CD4-positive, alpha-beta T cell (primary cell): ENCODE results near the gene UGGT1. TPM values are rescaled to one million over a fixed set of nuclear protein-coding genes. Genes with fewer than 3 reads are reported as not detected.

Experiments
- ATAC-seq: fragments of 200-7000 bp; cut with Tn5 transposase; one replicate; pipeline ENCODE4 v1.10.0; 2022; ENCODE audit warnings: mild to moderate bottlenecking; ENCODE audit not compliant: poor library complexity
- CTCF ChIA-PET: fragments of 350-600 bp; sonication (Branson Sonifier 250); formaldehyde crosslinking; loops from one replicate; lab custom pipeline; 2021; ENCODE audit warnings: antibody characterized with exemption, inconsistent platforms; lab: Charles Lee
- POLR2A ChIA-PET: fragments of 350-600 bp; sonication (Branson Sonifier 250); formaldehyde crosslinking; loops from one replicate; lab custom pipeline; 2021; ENCODE audit warnings: antibody characterized with exemption, inconsistent platforms; lab: Charles Lee
- DNase-seq, 14 experiments: peaks; one replicate each; pipeline ENCODE4 v3.0.0-alpha.2; 2013 to 2020; ENCODE audit warnings: mixed read lengths in 2 of 14
- H3K27ac ChIP-seq, 2 donors: one replicate each; pipeline versions ENCODE4 v1.5.1 to v1.7.0; 2013; ENCODE audit warnings: low read length in 2 of 2, low read depth in 1 of 2, mild to moderate bottlenecking in 1 of 2
- H3K27me3 ChIP-seq, 2 experiments: 1 replicate in 1 of 2; 2 replicates in 1 of 2; pipeline versions ENCODE4 v1.6.1 to v1.7.0; 2013; ENCODE audit warnings: low read length in 2 of 2, control low read depth in 1 of 2, mild to moderate bottlenecking in 1 of 2, moderate library complexity in 1 of 2; ENCODE audit not compliant: insufficient read depth in 2 of 2, control insufficient read depth in 1 of 2
- H3K36me3 ChIP-seq: one replicate; pipeline ENCODE4 v1.6.1; 2013; ENCODE audit warnings: low read length, control low read depth; ENCODE audit not compliant: insufficient read depth
- H3K4me1 ChIP-seq: one replicate; pipeline ENCODE4 v1.6.1; 2013; ENCODE audit warnings: low read length, control low read depth; ENCODE audit not compliant: insufficient read depth
- H3K4me3 ChIP-seq: one replicate; pipeline ENCODE4 v1.5.1; 2013; ENCODE audit warnings: mild to moderate bottlenecking, low read length, moderate library complexity
- H3K9me3 ChIP-seq, 2 experiments: 1 replicate in 1 of 2; 2 replicates in 1 of 2; pipeline versions ENCODE4 v1.6.1 to v1.7.0; 2013; ENCODE audit warnings: low read length in 2 of 2, mild to moderate bottlenecking in 2 of 2, control low read depth in 1 of 2, moderate library complexity in 1 of 2; ENCODE audit not compliant: control insufficient read depth in 1 of 2, insufficient read depth in 1 of 2
- H3K27ac Mint-ChIP-seq: one replicate; pipeline ENCODE4 v1.8.0; 2020; ENCODE audit warnings: mixed read lengths
- H3K27me3 Mint-ChIP-seq: one replicate; pipeline ENCODE4 v1.8.0; 2021; ENCODE audit warnings: mixed read lengths
- H3K36me3 Mint-ChIP-seq: one replicate; pipeline ENCODE4 v1.8.0; 2021; ENCODE audit warnings: low read depth, mixed read lengths
- H3K4me1 Mint-ChIP-seq: one replicate; pipeline ENCODE4 v1.8.0; 2021; ENCODE audit warnings: low read depth, mixed read lengths
- H3K4me3 Mint-ChIP-seq: one replicate; pipeline ENCODE4 v1.8.0; 2020; ENCODE audit warnings: mild to moderate bottlenecking, mixed read lengths
- H3K9me3 Mint-ChIP-seq: one replicate; pipeline ENCODE4 v1.8.0; 2020; ENCODE audit warnings: mixed read lengths
- CTCF ChIP-seq: fragments of 200-600 bp; IDR thresholded peaks from one replicate; pipeline ENCODE4 v1.8.0; 2022; ENCODE audit warnings: antibody characterized with exemption, mild to moderate bottlenecking
- intact Hi-C, 2 experiments: fragments of 100-400 bp; cut with DNase I in 1 of 2; cut with micrococcal nuclease in 1 of 2; formaldehyde crosslinking; loops; one replicate each; pipeline versions ENCODE4 v1.15.1 to v1.9.0; 2023 to 2025; cut with DNase I, micrococcal nuclease
- total RNA-seq, 174 experiments: library from RNA in 2 of 174; stranded (reverse) in 2 of 174; gene quantifications; one replicate each; pipeline ENCODE4 v1.2.3 and lab custom pipeline; 2021 to 2026

UGGT1 gene
- total RNA-seq, 2 experiments from 2014 or later: 23.5 to 28.4 TPM

GRCh38 chr2:128090575-128090944 is 440 bp upstream of the UGGT1 start:
- no peak for TF ChIP-seq CTCF
- peak; percentile 29 for ATAC-seq
- Histone ChIP-seq H3K4me3 (peak overlapping the region; percentile 89), H3K4me1 (peaks cover 26% of the 10 kb centered on the region), H3K36me3 (peaks cover 3% of the 10 kb centered on the region), H3K27me3 (no peaks in the 10 kb centered on the region), H3K27ac (peak overlapping the region; percentile 22 to 82), H3K9me3 (no peaks in the 10 kb centered on the region)
- no peaks in the 10 kb centered on the region for H3K27me3 Mint-ChIP-seq
- no peaks in the 10 kb centered on the region for H3K9me3 Mint-ChIP-seq
- peak overlapping the region; percentile 98 for H3K4me3 Mint-ChIP-seq
- DNase-seq: no peak
- peaks cover 48% of the 10 kb centered on the region for H3K4me1 Mint-ChIP-seq
- intact Hi-C loops: loop anchor here (5.0 to 10.0 kb wide), 7 partner anchors 208 to 1787 kb away; partner anchors contain the start of genes ERCC3 (in 1 of the 2), IWS1 (in 1 of the 2) and SFT2D3 (in 1 of the 2)
- CTCF ChIA-PET: interaction anchor here (1.7 kb wide), 1 partner anchor 389 kb away, joined by 3 read pairs; the partner anchor contains the start of gene SFT2D3
- POLR2A ChIA-PET: interaction anchor here (0.6 to 3.6 kb wide), 12 partner anchors 8 to 564 kb away, joined by 3 to 71 read pairs (median 6); partner anchors contain the start of genes AMMECR1L, IWS1, POLR2D and SAP130
- peaks cover 21% of the 10 kb centered on the region for H3K36me3 Mint-ChIP-seq
- H3K27ac Mint-ChIP-seq: peak overlapping the region; percentile 97

GRCh38 chr2:128091726-128092080 is 703 bp downstream of the UGGT1 start:
- ATAC-seq: no peak
- Histone ChIP-seq H3K4me3 (peak overlapping the region; percentile 89), H3K27ac (peak overlapping the region; percentile 61 to 75), H3K27me3 (no peaks in the 10 kb centered on the region), H3K4me1 (peaks cover 26% of the 10 kb centered on the region), H3K36me3 (peaks cover 10% of the 10 kb centered on the region), H3K9me3 (no peaks in the 10 kb centered on the region)
- ChIA-PET CTCF (interaction anchor here (1.7 kb wide), 1 partner anchor 390 kb away, joined by 3 read pairs; the partner anchor contains the start of gene SFT2D3), POLR2A (interaction anchor here (1.2 to 3.6 kb wide), 7 partner anchors 10 to 798 kb away, joined by 3 to 71 read pairs (median 5); partner anchors contain the start of genes AMMECR1L, ERCC3, POLR2D and SAP130)
- Mint-ChIP-seq H3K27me3 (no peaks in the 10 kb centered on the region), H3K36me3 (peaks cover 32% of the 10 kb centered on the region), H3K4me3 (peak overlapping the region; percentile 98), H3K4me1 (peaks cover 59% of the 10 kb centered on the region), H3K9me3 (no peaks in the 10 kb centered on the region), H3K27ac (peak overlapping the region; percentile 97)
- DNase-seq: peak in 3 of 14 experiments; percentile 40 to 55 (median 44)
- no peak for TF ChIP-seq CTCF
- intact Hi-C loops: loop anchor here (1.0 to 10.0 kb wide), 10 partner anchors 63 to 1786 kb away; partner anchors contain the start of genes ERCC3 (in 1 of the 2), IWS1 (in 1 of the 2), SAP130 (in 1 of the 2) and SFT2D3 (in 1 of the 2)

- Mint-ChIP-seq H3K4me1 (peaks cover 59% of the 10 kb centered on the region), H3K9me3 (no peaks in the 10 kb centered on the region), H3K36me3 (peaks cover 40% of the 10 kb centered on the region), H3K27ac (peak overlapping the region; percentile 61), H3K27me3 (no peaks in the 10 kb centered on the region), H3K4me3 (peak overlapping the region; percentile 81)
- POLR2A ChIA-PET: interaction anchor here (3.6 kb wide), 1 partner anchor 64 kb away, joined by 71 read pairs; the partner anchor contains the start of gene SAP130
- Histone ChIP-seq H3K9me3 (no peaks in the 10 kb centered on the region), H3K27me3 (no peaks in the 10 kb centered on the region), H3K4me1 (peaks cover 26% of the 10 kb centered on the region), H3K4me3 (no peak overlapping the region), H3K27ac (no peak overlapping the region), H3K36me3 (peaks cover 14% of the 10 kb centered on the region)
- intact Hi-C loops: loop anchor here (2.0 to 10.0 kb wide), 9 partner anchors 204 to 1785 kb away; partner anchors contain the start of genes ERCC3 (in 1 of the 2), IWS1 (in 1 of the 2), SFT2D3 (in 1 of the 2) and WDR33 (in 1 of the 2)
- DNase-seq (no peak), ATAC-seq (no peak)
- CTCF ChIA-PET: no interaction called here
- no peak for TF ChIP-seq CTCF
These were observed 1.7 kb downstream of the UGGT1 start for GRCh38 chr2:128092656-128093055.
